Osteoblast (primary cell): ENCODE measurements around the gene IDH3A. TPM values are rescaled to one million over a fixed set of nuclear protein-coding genes. Genes with fewer than 3 reads are reported as not detected.

ENCODE experiments used
- DNase-seq: peaks from one replicate; pipeline ENCODE4 v3.0.0; 2011; ENCODE audit warnings: low spot score, mixed read lengths; ENCODE audit not compliant: insufficient read length; ENCODE audit errors: missing footprints
- H2AFZ ChIP-seq: 2 replicates; pipeline ENCODE4 v1.6.0; 2011; ENCODE audit warnings: mild to moderate bottlenecking, low read length
- H3K27ac ChIP-seq: 2 replicates; pipeline ENCODE4 v1.5.1; 2011; ENCODE audit warnings: mild to moderate bottlenecking, low read depth, low read length, moderate library complexity
- H3K27me3 ChIP-seq: 2 replicates; pipeline ENCODE4 v1.6.0; 2012; ENCODE audit warnings: mild to moderate bottlenecking, control low read depth, inconsistent platforms, low read length, moderate library complexity; ENCODE audit not compliant: insufficient read depth
- H3K36me3 ChIP-seq: 2 replicates; pipeline ENCODE4 v1.5.1; 2011; ENCODE audit warnings: mild to moderate bottlenecking, low read length, control low read depth, moderate library complexity; ENCODE audit not compliant: insufficient read depth
- H3K4me1 ChIP-seq: 2 replicates; pipeline ENCODE4 v1.5.1; 2011; ENCODE audit warnings: mild to moderate bottlenecking, low read length, control low read depth, moderate library complexity; ENCODE audit not compliant: insufficient read depth
- H3K4me2 ChIP-seq: 2 replicates; pipeline ENCODE4 v1.6.0; 2011; ENCODE audit warnings: mild to moderate bottlenecking, low read length; ENCODE audit not compliant: insufficient read depth
- H3K4me3 ChIP-seq: fragments of 200-600 bp; sonication (generic); 3 replicates; pipeline ENCODE4 v1.5.1; 2012; ENCODE audit warnings: mild to moderate bottlenecking, low read length, inconsistent platforms; ENCODE audit not compliant: insufficient read depth
- H3K79me2 ChIP-seq: 2 replicates; pipeline ENCODE4 v1.6.0; 2012; ENCODE audit warnings: mild to moderate bottlenecking, low read length, control low read depth, inconsistent platforms; ENCODE audit not compliant: insufficient read depth
- H3K9me3 ChIP-seq: 2 replicates; pipeline ENCODE4 v1.5.1; 2011; ENCODE audit warnings: low read depth, low read length, control low read depth
- H4K20me1 ChIP-seq: 2 replicates; pipeline ENCODE4 v1.6.0; 2012; ENCODE audit warnings: mild to moderate bottlenecking, low read length, control low read depth; ENCODE audit not compliant: insufficient read depth
- CTCF ChIP-seq: IDR thresholded peaks from 2 replicates; pipeline ENCODE4 v1.5.1; 2011; ENCODE audit warnings: mild to moderate bottlenecking, low read depth, low read length, moderate library complexity; ENCODE audit errors: extremely low read depth
- total RNA-seq: library from RNA; depleted of rRNA; stranded (reverse); fragments of >200 nt; gene quantifications from 2 replicates; pipeline ENCODE4 v1.2.3, GENCODE V29; 2012

The IDH3A gene
- total RNA-seq, 1 donor: 30.4 TPM

GRCh38 chr15:78133801-78134200, 15.4 kb upstream of the IDH3A start:
- no peaks in the 10 kb centered on the region for H3K27me3 ChIP-seq
- no peaks in the 10 kb centered on the region for H3K79me2 ChIP-seq
- H2AFZ ChIP-seq: no peak overlapping the region
- no peak overlapping the region for H3K27ac ChIP-seq
- peaks cover 5% of the 10 kb centered on the region for H3K4me1 ChIP-seq
- no peak overlapping the region for H3K4me3 ChIP-seq
- DNase-seq: no peak
- H3K9me3 ChIP-seq: no peaks in the 10 kb centered on the region
- no peaks in the 10 kb centered on the region for H4K20me1 ChIP-seq
- no peak for TF ChIP-seq CTCF
- H3K4me2 ChIP-seq: no peak overlapping the region
- no peaks in the 10 kb centered on the region for H3K36me3 ChIP-seq

GRCh38 chr15:78139578-78139977, 9.6 kb upstream of the IDH3A start:
- no peaks in the 10 kb centered on the region for H3K36me3 ChIP-seq
- H2AFZ ChIP-seq: no peak overlapping the region
- no peaks in the 10 kb centered on the region for H3K79me2 ChIP-seq
- no peak for TF ChIP-seq CTCF
- DNase-seq: no peak
- H3K4me3 ChIP-seq: no peak overlapping the region
- no peaks in the 10 kb centered on the region for H3K27me3 ChIP-seq
- no peaks in the 10 kb centered on the region for H3K4me1 ChIP-seq
- no peaks in the 10 kb centered on the region for H3K9me3 ChIP-seq
- no peak overlapping the region for H3K4me2 ChIP-seq
- H3K27ac ChIP-seq: no peak overlapping the region
- H4K20me1 ChIP-seq: no peaks in the 10 kb centered on the region

- Histone ChIP-seq H3K4me2 (no peak overlapping the region), H3K27me3 (no peaks in the 10 kb centered on the region), H3K36me3 (no peaks in the 10 kb centered on the region), H3K4me3 (no peak overlapping the region), H3K4me1 (no peaks in the 10 kb centered on the region), H3K9me3 (no peaks in the 10 kb centered on the region), H2AFZ (no peak overlapping the region), H3K27ac (no peak overlapping the region), H4K20me1 (no peaks in the 10 kb centered on the region), H3K79me2 (no peaks in the 10 kb centered on the region)
- no peak for TF ChIP-seq CTCF
- no peak for DNase-seq
Observed at GRCh38 chr15:78140292-78140691, 8.9 kb upstream of the IDH3A start.

GRCh38 chr15:78142332-78142731, 6.8 kb upstream of the IDH3A start:
- H3K27me3 ChIP-seq: no peaks in the 10 kb centered on the region
- no peaks in the 10 kb centered on the region for H3K4me1 ChIP-seq
- no peaks in the 10 kb centered on the region for H3K36me3 ChIP-seq
- no peaks in the 10 kb centered on the region for H3K79me2 ChIP-seq
- H3K4me3 ChIP-seq: no peak overlapping the region
- TF ChIP-seq CTCF: no peak
- no peak for DNase-seq
- no peak overlapping the region for H2AFZ ChIP-seq
- H3K9me3 ChIP-seq: no peaks in the 10 kb centered on the region
- H4K20me1 ChIP-seq: no peaks in the 10 kb centered on the region
- H3K4me2 ChIP-seq: no peak overlapping the region
- H3K27ac ChIP-seq: no peak overlapping the region
